GM21717 (cell line): ENCODE measurements around the gene MAP4K3.
"Not testable (repeated sequence)": the region's sequence is repeated elsewhere in the genome, so short reads cannot be mapped to it uniquely, and the experiment has no call there.

Source experiments
- ATAC-seq: cut with Tn5 transposase; IDR thresholded peaks from one replicate; pipeline ENCODE4 v1.9.1; 2021; ENCODE audit warnings: mild to moderate bottlenecking, moderate library complexity; ENCODE audit not compliant: unreplicated experiment

Gene MAP4K3

DNA sequence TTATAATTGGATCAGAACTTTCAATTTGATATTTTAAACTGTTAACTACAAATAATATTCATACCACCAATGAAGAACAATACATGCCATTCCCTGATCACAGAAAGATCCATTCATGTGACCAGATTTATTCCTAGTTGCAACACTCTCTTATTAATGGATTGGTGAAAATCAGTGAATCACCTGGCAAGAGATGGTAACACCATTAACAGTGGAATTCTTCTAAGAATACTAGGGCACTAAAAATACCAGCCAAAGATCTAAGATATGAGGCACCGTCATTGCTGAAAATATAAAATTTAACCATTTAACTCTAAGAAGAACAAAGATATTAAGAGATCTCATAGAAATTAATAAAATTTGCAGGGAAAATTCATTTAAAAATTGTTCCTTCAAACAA lies 58.1 kb downstream of the MAP4K3 start:
- no peak for ATAC-seq

DNA sequence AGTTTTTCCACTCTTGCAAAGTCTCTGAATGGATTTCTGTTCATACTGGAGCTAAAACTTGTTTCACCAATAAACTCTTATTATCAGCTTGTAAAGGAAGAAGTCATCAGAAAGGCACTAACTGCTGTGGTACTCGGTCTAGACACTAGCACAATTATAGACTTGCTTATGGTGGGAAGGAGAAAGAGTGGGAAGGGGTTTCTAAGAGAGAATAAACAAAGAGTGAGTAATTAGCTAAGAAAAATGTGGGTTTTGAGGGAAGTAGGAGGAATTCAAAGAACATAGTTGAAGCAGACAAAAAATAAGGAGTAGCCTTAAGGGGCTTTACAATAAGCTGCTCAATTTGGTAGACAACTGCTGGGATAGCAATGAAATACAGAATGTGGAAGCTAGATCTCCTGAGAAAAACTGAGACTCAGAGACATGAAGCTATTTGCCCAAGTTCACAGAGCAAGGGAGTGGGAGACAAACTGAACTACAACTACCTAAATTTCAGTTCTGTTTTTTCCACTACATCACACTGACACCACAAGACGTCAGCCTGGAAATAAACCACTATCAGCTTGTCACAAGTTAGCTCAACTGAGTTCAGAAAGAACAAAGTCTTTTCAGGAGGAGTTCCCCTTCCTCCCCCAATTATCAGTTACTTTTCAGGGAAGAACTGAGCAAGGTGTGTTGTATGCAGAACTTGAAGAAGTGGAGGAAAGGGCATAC lies 59.7 kb downstream of the MAP4K3 start:
- peak; percentile 94 for ATAC-seq

DNA sequence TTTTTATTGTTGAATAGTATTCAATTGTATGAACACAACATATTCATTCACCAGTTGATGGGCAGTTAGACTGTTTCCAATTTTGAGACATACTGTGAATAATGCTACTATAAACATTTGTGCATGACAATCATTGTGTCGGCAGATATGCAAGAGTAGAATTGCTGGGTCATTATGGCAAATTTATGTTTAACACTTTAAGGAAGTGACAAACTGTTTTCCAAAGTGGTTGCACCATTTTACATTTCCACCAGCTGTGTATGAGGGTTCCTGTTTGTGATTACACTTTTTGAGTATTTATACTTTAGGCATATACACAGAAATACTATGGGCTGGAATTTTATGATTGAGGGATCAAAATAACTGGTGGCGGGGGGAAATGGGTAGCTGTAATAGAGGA lies 61.2 kb downstream of the MAP4K3 start:
- no peak for ATAC-seq

DNA sequence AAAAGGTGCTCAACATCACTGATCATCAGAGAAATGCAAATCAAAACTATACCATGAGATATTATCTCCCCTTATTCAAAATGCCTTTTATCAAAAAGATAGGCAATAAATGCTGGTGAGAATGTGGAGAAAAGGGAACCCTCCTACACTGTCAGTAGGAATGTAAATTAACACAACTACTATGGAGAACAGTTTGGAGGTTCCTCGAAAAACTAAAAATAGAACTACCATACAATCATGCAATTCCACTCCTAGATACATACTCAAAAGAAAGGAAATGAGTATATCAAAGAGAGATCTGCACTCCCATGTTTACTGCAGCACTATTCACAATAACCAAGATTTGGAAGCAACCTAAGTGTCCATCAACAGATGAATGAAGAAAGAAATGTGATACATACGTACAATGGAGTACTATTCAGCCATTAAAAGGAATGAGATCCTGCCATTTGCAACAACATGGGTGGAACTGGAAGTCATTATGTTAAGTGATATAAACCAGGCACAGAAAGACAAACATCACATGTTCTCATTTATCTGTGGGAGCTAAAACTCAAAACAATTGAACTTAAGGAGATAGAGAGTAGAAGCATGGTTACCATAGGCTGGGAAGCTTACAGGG lies 63.8 kb downstream of the MAP4K3 start:
- ATAC-seq: no peak

DNA sequence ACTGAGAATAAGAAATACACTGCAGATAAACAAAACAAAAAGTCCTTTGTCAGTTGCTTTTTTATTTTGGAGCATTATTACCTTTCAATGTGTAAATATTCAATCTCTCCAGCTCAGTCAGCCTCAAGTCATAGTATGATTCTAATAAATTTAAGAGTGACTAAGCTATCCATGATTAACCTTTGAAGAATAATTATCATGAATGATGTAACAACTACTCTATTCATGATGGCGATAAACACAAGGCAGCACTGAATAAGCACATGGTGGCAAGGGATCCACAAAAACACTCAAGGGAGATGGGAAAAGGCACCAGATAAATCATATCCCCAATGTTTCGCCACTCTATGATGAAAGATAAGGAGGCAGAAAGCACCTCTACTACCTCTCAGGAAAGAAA lies 67.0 kb downstream of the MAP4K3 start:
- ATAC-seq: no peak

DNA sequence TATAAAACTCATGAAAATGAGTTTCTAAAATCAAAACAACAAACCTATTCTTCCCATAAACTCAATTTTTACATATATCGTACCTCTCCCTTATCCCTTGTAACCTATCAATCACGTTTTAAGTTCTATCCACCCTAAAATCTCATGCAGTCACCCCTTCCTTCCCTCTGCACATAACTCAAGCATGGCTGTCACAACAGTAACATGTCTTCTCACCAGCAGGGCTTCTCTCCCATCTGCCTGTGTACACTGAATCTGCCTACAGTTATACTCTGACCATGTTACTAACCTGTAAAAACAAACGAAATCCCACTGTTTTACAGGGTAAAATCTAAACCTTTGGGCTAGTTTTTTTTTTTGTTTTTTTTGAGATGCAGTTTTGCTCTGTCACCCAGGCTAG lies 68.2 kb downstream of the MAP4K3 start:
- ATAC-seq: no peak

DNA sequence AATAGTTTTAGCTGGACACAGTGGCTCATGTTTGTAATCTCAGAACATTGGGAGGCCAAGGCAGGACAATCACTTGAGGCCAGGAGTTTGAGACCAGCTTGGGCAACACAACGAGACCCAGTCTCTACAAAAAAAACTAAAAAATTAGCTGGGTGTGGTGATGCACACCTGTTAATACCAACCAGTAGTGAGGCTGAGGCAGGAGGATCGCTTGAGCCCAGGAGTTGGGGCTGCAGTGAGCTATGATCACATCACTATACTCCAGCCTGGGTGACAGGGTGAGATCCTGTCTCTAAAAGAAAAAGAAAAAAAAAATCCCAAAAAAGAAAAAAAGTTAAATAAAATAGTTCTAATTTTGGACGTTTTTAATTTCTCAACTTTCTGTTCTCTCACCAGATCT lies 68.7 kb downstream of the MAP4K3 start:
- ATAC-seq: no peak

DNA sequence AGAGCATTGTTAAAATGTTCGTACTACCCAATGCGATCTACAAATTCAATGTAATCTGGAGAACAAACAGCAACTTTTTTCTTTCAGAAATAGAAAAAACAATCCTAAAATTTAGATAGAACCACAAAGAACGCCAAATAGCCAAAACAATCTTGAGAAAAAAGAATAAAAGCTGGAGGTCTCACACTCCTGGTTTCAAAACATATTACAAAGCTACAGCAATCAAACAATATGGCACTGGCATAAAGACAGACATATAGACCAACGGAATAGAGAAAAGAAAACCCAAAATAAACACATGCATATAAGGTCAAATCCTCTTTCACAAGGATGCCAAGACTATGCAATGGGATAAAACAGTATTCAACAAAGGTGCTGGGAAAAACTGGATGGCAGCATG lies 74.5 kb downstream of the MAP4K3 start:
- no peak for ATAC-seq

DNA sequence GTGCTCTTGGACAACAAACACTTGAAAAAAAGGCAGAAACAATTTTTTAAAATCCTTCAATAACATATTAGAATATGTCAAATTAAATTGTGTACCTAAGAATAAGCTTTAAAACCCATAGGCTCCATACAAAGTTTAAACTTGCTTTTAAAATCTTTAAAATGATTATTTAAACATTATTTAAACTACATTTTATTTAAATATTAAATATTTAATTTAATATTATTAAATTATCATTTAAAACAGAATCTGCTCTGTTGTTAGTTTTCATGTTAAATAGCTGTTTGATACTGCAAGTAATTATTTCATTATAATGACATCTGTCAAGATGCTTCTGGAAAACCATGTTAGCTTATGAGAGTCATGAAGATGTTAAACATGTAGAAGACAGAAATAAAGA lies 75.6 kb downstream of the MAP4K3 start:
- no peak for ATAC-seq

DNA sequence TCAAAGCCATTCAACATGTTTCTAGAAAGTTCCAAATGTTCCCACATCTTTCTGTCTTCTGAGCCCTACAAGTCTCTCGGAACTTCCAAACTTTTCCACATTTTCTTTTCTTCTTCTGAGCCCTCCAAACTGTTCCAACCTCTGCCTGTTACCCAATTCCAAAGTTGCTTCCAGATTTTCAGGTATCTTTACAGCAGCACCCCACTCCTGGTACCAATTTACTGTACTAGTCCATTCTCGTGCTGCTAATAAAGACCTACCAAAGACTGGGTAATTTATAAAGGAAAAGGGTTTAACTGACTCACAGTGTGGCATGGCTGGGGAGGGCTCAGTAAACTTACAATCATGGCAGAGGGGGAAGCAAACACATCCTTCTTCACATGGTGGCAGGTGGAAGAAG lies 76.7 kb downstream of the MAP4K3 start:
- not testable (repeated sequence) for ATAC-seq

DNA sequence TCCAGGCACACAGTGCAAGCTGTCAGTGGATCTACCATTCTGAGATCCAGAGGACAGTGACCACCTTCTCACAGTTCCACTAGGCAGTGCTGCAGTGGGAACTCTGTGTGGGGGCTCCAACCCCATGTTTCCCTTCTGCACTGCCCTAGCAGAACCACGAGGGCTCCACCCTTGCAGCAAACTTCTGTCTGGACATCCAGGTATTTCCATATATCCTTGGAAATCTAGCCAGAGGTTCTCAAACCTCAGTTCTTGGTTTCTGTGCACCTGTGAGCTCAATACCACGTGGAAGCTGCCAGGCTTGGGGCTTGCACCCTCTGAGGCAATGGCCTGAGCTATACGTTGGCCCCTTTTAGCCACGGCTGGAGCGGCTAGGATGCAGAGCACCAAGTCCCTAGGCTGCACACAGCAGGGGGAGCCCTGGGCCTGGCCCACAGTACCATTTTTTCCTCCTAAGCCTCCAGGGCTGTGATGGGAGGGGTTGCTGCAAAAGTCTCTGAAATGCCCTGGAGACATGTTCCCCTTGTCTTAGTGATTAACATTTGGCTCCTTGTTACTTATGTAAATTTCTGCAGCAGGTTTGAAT lies 77.5 kb downstream of the MAP4K3 start:
- ATAC-seq: no peak

DNA sequence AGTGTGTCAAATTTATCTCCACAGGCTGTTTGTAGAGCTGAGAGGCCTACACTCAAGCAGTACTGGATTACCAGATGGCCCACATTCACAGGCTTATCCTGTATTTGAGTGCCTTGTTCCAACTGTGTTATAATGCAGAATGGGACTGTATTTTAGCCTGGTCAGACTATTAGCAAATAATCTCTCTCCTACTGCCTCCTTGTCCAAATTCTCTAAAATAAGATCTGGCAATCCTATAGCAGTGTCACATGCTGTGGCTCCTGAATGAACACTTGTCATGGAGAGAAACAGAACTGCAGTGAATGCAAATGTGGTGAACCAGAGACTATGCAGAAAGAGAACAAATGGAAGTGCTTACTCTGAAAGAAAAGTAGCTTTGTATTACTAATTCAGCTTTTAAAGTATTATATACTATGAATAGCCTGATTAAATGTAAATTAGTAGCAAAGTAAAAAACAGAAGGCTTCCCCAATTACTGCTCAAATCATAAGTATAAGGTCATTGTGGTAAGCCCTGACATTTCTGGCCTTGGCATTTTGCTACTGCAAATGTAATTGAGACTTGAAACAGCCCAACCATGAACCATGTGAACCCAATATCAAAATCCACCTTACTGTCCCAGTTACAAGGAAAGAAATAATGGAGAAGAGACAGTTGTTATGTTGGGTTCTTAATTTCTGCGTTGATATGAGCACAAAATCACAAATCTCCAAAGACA lies 80.0 kb downstream of the MAP4K3 start:
- no peak for ATAC-seq

DNA sequence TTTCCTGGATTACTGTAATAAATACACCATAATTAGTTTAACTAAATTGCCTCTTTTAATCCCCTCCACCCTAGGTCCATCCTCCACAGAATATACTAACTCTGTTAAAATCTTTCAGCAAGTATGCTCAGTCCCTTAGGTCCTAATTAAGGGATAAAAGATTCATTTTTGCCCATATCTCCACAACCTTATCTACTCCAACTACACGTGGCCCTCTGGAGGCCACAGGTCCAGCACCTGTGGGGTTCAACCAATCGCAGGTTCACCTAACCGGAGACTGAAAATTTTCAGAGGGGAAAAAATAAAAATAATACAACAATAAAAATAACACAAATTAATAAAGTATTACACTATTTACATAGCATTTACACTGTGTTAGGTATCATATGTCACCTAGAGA lies 86.4 kb downstream of the MAP4K3 start:
- ATAC-seq: no peak

DNA sequence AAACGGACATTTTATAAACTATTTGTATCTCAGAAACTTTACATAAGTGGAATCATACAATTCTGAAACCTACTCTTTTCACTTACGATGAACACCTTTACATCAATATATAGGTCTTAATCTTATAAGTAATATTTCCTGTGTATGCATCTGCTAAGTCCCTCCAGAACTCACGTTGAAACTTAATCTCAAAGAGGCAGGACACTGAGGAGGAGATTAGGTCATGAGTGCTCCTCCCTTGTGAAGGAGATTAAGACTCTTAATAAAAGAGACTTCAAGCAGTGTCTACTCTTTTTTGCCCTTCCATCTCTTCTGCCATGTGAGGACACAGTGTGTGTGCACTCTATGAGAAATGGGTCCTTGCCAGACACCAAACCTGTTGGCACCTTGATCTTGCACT lies 98.6 kb downstream of the MAP4K3 start:
- no peak for ATAC-seq

DNA sequence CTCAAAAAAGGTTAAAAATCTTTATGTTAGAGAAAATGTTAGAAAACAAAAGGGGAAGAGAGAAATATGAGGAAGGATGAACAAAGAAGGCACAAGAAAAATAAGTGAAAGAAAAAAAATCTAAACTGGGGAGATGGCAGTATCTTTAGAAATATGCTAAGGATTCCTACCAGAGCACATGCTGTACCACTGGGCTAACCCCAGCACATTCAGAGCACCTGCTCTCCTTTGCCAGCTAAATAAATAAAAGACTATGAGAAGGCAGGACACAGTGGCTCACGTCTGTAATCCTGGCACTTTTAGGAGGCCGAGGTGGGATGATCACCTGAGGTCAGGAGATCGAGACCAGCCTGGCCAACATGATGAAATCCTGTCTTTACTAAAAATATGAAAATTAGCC lies 101.2 kb downstream of the MAP4K3 start:
- no peak for ATAC-seq

DNA sequence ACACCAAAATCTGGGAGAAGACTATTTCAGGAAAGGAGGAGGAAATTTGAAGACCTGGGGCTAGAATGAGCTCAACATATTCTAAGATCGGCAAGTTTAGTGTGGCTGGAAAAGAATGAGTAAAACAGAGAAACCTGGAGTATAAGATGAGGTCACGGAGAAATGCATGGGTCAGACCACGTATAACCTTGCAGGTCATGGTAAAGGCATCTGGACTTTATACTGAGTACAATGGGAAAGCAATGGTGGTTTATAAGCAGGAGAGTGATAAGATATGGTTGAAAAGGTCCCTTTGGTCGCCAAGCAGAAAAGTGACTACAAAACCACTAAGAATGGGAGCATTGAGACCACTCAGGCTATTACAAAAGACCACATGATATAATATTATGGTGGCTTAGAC lies 102.1 kb downstream of the MAP4K3 start:
- ATAC-seq: no peak

DNA sequence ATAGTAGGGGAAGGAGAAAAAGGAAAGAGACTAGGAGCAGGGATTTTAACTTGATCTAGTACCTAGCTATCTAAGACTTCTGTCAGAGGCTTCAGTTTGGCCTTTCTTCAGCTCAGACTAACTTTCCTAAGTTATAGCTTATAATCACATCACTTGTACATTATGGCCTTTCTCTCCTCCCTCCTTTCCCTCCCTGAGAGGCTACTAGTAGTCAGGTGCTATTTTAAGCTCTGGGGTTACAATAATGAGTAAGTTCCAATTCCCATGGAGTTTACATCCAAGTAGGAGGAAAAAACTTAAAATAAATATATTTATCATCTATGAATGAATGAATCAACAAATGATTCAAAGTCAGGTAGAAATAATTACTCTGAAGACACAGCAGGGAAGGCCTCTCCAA lies 102.6 kb downstream of the MAP4K3 start:
- ATAC-seq: no peak

DNA sequence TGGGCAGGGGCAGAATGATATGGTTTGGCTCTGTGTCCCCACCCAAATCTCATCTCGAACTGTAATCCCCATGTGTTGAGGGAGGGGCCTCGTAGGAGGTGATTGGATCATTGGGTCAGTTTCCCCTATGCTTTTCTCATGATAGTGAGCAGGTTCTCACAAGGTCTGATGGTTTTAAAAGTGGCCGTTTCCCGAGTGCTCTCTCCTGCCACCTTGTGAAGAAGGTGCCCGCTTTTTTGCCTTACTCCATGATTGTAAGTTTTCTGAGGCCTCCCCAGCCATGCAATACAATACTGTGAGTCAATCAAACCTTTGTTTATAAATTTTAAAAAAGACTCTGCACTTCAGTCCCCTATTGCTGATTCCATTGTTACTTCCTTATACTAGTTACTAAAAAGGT lies 110.4 kb downstream of the MAP4K3 start:
- no peak for ATAC-seq

DNA sequence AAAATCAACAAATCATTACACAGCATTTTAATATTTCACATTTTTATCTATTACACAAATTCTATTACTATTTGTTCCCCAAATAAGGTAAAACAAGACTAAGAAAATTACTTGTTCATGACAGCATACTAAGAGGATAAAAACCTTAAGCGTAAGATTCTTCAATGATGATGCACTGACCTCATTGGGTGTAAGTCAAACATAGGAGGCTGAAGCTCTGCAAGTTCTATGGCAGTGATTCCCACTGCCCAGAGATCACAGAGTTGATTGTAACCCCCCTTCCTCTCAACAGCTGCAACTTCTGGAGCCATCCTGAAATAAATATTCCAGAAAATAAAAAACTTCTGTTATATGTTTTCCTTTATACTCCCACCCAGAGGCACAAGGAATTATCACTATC lies 111.1 kb downstream of the MAP4K3 start:
- ATAC-seq: no peak

DNA sequence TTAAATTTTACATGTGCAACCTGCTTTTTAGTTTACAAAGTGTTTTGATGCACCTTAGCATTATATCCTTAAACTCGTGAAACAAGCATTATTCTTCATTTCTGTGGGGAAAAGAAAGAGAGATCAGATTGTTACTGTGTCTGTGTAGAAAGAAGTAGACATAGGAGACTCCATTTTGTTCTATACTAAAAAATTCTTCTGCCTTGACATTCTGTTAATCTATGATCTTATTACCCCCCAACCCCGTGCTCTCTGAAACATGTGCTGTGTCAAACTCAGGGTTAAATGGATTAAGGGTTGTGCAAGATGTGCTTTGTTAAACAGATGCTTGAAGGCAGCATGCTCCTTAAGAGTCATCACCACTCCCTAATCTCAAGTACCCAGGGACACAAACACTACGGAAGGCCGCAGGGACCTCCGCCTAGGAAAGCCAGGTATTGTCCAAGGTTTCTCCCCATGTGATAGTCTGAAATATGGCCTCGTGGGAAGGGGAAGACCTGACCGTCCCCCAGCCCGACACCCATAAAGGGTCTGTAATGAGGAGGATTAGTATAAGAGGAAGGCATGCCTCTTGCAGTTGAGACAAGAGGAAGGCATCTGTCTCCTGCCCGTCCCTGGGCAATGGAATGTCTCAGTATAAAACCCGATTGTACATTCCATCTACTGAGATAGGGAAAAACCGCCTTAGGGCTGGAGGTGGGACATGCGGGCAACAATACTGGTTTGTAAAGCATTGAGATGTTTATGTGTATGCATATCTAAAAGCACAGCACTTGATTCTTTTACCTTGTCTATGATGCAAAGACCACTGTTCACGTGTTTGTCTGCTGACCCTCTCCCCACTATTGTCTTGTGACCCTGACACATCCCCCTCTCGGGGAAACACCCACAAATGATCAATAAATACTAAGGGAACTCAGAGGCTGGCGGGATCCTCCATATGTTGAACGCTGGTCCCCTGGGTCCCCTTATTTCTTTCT lies 115.7 kb downstream of the MAP4K3 start:
- ATAC-seq: not testable (repeated sequence)

DNA sequence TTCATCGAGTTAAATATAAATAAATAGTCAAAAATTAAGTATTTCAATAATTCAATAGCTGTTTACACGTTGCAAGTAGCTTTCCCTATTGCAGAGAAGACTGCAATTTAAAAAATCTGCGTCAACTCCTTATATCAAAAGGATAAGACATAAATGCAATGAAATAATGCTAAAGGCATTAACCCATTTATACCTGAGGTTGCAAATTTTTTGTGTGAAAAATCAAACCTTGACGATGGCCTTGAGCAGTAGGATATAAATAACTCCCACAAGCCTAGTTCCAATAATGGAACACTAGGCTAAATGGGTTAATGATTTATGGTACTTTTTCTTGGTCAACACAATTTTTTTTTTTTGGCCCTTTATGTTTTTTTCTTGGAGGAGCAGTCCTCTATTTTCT lies 116.9 kb downstream of the MAP4K3 start:
- no peak for ATAC-seq
